Astrocyte of the spinal cord (primary cell): ENCODE data around the gene CDKL5.
A peak's percentile ranks its signal among the peaks of the same experiment; 100 is the strongest.

ENCODE experiments used
- DNase-seq: peaks from one replicate; pipeline ENCODE4 v3.0.0; 2011; ENCODE audit warnings: low read depth, low spot score
- H3K4me3 ChIP-seq: 2 replicates; pipeline ENCODE4 v1.5.1; 2011; ENCODE audit warnings: low read depth, mild to moderate bottlenecking, low read length, moderate library complexity
- CTCF ChIP-seq: IDR thresholded peaks from 2 replicates; pipeline ENCODE4 v1.5.1; 2012; ENCODE audit warnings: low read depth, mild to moderate bottlenecking, low read length, inconsistent platforms
- in situ Hi-C: cut with HindIII; loops from 2 replicates; pipeline ENCODE4 v1.10.0; 2017; ENCODE audit warnings: low sequenced_read_pairs

Gene CDKL5

GRCh38 chrX:18617407-18617750, 192.0 kb downstream of the CDKL5 start:
- DNase-seq = peak; percentile 61
- no peak overlapping the region for H3K4me3 ChIP-seq
- in situ Hi-C loops = no loop called here
- no peak for TF ChIP-seq CTCF

- in situ Hi-C loops = no loop called here
- no peak overlapping the region for H3K4me3 ChIP-seq
- DNase-seq = no peak
- no peak for TF ChIP-seq CTCF
These were observed 193.9 kb downstream of the CDKL5 start for GRCh38 chrX:18619288-18619687.

GRCh38 chrX:18620349-18620748, 194.9 kb downstream of the CDKL5 start:
- no peak for TF ChIP-seq CTCF
- in situ Hi-C loops = no loop called here
- no peak overlapping the region for H3K4me3 ChIP-seq
- DNase-seq = no peak

- in situ Hi-C loops = no loop called here
These were observed 199.2 kb downstream of the CDKL5 start for GRCh38 chrX:18624599-18624998.

DNA sequence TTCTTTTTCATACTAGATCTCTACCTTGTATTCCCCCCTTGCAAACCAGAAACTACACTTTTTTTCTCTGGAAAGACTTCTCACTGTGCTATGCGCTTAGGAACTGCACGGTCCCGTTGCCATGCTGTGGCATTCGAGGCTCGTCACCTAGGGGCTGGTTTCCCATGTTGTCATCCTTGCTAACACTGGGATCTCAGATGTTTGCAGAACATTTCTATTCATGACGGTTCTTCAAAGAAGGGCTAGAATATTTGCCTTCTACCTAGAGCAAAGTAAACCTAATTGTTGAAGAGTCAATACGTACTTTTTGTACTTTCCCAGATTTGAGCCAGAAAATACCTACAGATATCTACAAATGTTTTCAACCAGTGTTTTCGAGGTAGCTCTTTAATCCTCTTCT, 205.5 kb downstream of the CDKL5 start:
- in situ Hi-C loops = no loop called here
- H3K4me3 ChIP-seq = no peak overlapping the region
- no peak for TF ChIP-seq CTCF
- DNase-seq = no peak

More at GRCh38 chrX:18624599-18624998, 199.2 kb downstream of the CDKL5 start:
- no peak for TF ChIP-seq CTCF
- no peak for DNase-seq
- no peak overlapping the region for H3K4me3 ChIP-seq

DNA sequence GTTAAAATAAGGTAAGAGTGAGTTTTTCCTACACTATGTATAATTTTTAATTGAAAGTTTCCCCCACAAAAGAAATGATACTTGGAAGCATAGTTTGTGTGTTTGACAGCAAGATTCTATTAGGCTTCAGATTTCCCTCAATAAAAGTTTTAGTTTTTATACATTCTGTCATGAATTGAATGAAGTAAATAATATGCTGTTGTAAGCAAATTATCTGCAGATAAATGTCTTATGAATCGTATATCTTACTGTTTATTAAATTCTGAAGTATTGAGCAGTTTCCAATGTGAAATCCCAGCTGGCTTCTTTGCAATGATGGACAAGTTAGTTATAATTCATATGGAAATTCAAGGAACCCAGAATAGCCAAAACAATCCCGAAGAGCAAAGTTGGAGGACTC, 213.0 kb downstream of the CDKL5 start:
- TF ChIP-seq CTCF = no peak
- DNase-seq = no peak
- no peak overlapping the region for H3K4me3 ChIP-seq
- in situ Hi-C loops = no loop called here

- H3K4me3 ChIP-seq = no peak overlapping the region
- in situ Hi-C loops = no loop called here
- TF ChIP-seq CTCF = no peak
- no peak for DNase-seq
These were observed 213.9 kb downstream of the CDKL5 start for GRCh38 chrX:18639280-18639679.
